HG03469 (cell line): ENCODE data around the gene PDZRN4.

Experiments used
- ATAC-seq: cut with Tn5 transposase; IDR thresholded peaks from one replicate; pipeline ENCODE4 v1.9.1; 2021; ENCODE audit warnings: mild to moderate bottlenecking, moderate library complexity, moderate number of reproducible peaks; ENCODE audit not compliant: unreplicated experiment

PDZRN4 gene

DNA sequence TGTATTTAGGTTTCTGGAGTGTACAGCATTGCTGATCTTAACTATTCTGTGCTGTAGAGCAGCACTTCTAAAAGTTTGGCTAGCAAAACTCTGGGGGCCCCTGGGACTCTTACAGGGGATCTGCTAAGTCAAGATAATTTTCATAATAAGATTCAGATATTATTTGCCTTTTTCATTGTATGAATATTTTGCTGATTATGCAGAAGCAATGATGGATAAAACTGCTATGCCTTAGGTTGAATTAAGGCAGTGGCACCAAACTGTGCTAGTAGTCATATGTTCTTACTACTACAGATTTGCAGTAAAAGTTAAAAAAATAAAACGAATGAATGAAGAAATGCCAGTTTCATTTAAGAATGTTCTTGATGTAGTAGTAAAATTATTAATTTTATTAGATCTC lies 160.1 kb downstream of the PDZRN4 start:
- ATAC-seq = no peak

- no peak for ATAC-seq
Measured at GRCh38 chr12:41356181-41356580, 168.1 kb downstream of the PDZRN4 start.

DNA sequence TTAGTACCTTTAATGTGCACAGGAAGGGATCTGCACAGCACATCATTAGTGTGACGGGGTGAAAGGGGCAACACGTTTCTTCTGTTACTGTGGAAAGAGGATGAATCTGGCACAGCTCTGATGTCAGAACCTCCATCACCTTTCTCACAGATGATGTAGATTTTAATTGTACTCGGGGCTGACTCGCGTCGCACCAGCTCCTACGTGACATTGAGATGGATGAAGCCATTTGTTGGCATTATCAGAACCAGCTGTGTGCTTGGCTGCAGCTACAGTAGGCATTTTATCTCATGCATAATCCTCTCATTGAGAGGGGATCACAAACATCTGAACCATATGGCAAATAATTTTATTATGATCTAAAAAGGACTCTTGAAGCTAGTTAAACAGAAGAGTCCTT lies 173.6 kb downstream of the PDZRN4 start:
- ATAC-seq = no peak

- no peak for ATAC-seq
Measured at GRCh38 chr12:41362510-41362909, 174.4 kb downstream of the PDZRN4 start.

GRCh38 chr12:41362931-41363330 lies 174.8 kb downstream of the PDZRN4 start:
- no peak for ATAC-seq

DNA sequence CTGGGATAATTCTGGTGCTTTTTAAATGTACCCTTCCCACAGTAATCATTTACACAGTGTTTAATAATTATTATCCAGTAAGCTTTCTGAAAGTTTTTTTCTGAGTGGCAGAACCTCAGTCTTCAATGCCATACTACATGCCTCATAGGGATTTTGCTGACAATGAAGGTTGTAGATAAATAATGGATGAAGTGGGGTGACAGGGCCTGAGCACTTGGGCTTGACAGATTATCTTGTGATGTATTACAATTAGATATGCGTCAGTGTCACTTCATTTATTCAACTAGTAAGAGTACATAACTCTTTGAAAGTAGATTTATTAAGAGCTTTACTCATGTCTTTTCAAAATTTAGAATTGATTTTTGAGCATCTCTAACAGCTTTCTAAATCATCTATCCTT lies 176.1 kb downstream of the PDZRN4 start:
- ATAC-seq = no peak

- no peak for ATAC-seq
Measured at GRCh38 chr12:41365653-41366171, 177.6 kb downstream of the PDZRN4 start.

DNA sequence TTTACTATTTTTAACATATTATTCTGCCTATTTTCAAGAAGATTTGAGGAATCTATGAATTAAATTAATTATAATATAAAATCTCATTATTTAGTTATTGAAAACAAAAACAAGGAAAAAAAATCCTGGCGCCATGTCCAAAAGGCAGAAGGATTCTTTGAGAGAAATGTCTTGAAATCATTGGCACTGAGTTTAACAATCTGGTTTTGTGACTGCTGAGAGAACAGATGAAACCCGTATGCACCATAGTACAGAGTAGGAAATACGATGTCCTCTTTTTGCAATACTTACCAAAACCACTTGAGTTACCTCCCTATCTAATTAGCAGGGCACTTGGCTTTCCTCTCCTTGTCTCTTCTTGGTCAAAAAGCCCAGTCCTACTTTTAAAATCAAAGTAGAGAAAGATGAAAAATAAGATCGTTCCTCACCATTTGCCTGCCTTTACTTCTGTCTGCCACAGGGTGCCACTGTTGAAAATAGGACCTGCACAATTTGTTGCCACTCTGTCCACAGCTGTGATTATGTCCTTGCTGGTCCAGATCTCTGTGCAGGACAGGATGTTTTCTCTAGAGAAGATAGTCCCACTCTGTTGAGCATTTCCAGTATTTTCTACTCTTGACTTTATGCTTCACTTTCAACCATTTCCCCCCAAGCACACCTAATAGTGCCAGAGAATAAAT lies 179.7 kb downstream of the PDZRN4 start:
- no peak for ATAC-seq

DNA sequence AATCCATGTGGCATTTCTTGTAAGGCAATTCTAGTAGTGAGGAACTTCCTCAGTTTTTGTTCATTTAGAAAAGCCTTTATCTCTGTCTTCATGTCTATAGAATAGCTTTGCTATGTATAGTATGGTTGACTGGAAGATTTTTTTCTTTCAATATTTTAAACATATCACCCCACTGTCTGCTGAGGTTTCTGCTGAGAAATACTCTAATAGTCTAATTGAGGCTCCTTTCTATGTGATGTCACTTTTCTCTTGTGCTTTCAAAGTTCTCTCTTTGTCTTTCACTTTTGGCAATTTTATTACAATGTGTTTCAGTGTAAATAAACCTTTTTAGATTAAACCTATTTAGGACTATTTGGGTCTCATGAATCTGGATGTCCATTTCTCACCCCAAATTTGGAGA lies 192.8 kb downstream of the PDZRN4 start:
- no peak for ATAC-seq

DNA sequence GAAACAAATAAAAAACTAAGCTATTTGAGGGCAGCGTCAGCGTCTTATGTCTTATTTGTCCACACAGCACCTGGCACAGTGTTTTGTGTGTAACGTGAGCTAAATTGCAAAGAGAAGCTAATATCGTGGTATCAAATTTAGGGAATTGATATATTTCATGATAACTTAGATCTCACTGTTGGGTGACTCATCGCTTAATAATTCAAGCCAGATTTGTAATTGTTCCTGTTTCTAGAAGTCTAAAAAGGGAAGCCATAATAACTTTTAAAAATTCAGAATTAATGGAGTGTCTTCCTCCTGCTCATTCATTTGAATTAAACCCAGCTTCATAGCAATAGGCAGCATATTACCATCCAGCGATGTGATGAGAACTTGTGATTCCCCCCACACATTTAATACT lies 214.7 kb downstream of the PDZRN4 start:
- no peak for ATAC-seq

DNA sequence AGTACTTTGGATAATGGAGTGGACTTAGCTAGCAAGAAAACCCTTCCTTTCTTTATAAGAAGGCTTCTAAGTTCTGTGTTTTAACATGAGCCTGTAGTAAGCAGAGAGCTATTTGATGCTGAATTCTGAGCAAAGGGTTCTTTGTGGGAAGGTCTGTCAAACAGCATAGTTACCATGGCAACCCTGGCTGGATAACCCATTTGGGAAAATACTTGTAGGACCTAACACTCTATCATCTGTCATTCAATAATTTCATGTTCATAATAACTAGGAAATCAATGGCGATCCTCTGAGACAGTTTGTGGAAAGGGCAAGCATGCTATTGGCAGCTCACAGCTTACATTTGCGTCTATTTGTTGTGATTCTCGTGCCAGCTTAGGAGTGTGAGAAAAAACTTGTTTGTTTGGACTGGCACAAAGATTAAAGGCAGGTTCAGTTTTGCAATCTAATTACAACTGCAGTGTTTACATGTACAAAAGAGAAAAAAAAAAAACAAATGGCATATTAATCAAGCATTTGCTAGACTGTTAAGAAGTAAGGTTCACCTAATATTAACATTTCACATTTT lies 219.2 kb downstream of the PDZRN4 start:
- no peak for ATAC-seq

DNA sequence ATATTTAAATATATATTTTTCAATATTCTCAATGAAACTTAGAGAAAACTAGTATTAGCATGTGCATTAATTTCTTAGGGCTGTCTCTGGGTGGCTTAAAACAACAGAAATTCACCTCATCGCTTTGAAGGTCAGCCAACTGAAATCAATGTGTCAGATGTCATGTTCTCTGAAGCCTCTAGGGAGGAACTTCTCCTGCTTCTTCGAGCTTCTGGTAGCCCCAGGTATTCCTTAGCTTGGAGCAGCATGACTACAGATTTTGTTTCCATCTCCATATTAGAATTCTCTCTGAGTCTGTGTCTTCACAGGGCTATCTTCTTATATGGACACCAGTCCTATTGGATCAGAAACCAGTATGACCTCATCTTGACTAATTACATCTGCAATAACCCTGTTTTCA lies 221.5 kb downstream of the PDZRN4 start:
- ATAC-seq = no peak

GRCh38 chr12:41418586-41418985 lies 230.5 kb downstream of the PDZRN4 start:
- ATAC-seq = no peak

GRCh38 chr12:41419131-41419893 lies 231.2 kb downstream of the PDZRN4 start:
- no peak for ATAC-seq

- no peak for ATAC-seq
Measured at GRCh38 chr12:41424651-41425050, 236.5 kb downstream of the PDZRN4 start.

- ATAC-seq = no peak
Measured at GRCh38 chr12:41433460-41433859, 245.3 kb downstream of the PDZRN4 start.

DNA sequence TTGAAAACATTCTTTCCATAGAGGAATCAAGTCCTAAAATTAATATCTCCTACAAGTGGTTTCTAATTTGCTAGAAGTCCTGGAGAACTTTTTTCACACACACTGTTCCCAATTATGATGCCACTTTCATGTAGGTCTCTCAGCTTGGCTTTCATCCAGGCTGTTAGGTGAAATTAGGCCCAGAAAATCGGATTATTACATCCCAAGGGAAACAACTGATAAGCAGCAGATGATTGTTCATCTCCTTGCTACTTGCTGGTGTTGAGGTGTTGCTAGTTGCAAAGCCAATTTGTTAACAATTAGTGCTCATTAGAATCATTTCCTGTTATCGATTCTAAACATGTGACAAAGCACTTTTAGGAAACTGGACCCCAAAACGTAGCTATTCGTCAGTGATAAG lies 248.0 kb downstream of the PDZRN4 start:
- ATAC-seq = no peak

DNA sequence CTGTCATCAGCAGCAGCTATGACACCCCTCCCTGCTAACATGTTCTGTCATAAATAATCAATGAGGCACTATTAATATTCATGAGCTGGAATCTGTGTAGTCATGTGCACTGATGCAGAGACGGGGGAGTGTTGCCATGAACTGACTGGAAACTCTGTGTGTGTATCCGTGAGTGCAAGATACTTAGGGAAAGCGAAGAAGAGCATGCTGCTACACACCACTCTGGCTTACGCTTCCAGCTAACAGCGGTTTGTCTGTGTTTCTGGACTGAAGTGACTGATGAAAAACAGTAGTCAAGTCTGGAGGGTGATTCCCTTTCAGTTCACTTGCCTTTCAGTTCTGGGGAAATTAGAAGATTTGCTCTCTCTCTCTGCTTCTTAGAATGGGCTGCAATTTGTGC lies 249.4 kb downstream of the PDZRN4 start:
- no peak for ATAC-seq

- no peak for ATAC-seq
Measured at GRCh38 chr12:41438854-41439541, 250.9 kb downstream of the PDZRN4 start.

GRCh38 chr12:41439801-41440200 lies 251.7 kb downstream of the PDZRN4 start:
- no peak for ATAC-seq

DNA sequence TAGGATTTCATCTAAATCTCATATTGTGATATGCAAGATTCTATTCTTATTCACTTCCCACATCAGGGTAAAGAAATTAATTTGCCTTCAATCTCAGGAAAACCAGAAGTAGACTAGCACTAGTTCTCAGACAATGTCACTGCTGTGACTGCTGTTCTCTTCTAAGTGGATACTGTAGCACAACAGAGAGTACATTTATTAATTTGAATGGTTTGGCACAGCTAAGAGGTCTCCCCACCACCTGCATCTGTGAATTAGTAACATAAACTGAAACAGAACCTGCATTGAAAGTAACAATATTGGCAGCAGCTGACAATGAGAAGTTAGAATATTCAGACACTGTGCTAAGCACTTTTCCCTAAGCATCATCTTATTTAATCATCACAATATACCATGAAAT lies 253.1 kb downstream of the PDZRN4 start:
- ATAC-seq = no peak
